Bronchus fibroblast of lung (primary cell): Measurements from ENCODE around the gene MPC1. TPM values are rescaled to one million over a fixed set of nuclear protein-coding genes. Genes with fewer than 3 reads are reported as not detected.

Source experiments
- total RNA-seq: library from RNA; depleted of rRNA; stranded (reverse); fragments of >200 nt; gene quantifications from 2 replicates; pipeline ENCODE4 v1.2.3, GENCODE V29; 2015

MPC1 gene
- 32.9 and 40.5 TPM in 2 replicates for total RNA-seq

DNA sequence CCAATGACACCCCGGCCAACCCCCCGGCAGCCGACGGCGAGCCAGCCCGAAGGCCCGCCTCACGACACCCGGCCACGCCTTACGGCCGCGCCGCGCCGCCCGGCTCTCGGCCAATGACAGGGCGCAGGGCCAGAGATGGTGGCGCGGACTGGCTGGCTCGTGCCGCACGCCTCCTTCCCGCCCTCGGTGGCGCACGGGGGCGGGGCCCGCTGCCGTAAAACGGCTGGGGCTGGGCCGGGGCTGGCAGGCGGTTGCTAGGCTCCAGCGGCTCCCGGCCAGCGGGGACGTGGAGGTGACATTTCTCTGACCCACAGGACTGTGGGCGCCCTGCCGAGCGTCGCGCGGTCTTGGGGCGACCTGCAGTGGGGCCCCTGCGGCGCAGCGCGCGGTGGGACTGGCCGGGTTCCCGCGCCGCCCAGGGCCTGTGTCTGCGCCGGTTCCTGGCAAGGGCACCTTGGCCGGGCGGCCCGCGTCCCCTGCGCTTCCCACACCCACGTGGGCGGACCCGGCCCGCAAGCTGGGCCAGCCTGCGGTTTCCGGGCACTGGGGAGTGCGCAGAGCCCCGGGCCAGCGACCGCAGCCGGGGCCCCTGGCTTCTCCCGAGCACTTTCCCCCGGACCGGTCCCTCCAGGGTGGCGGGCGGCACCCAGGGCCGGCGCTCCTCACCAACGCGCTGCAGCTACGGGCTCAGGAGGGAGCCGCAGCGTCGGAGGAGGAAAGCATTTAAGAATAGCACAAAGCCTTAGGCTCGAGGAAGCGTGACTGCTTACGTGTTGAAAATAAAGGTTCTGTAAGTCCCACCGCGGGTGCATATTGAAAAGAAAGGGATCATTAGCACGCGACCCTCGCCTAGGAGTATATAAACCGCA is at the start of gene MPC1:
TSS of gene MPC1 (minus strand) at position 8 of the 869 bp plus-strand sequence. CDS start 64 bp downstream, outside the sequence.

GRCh38 chr6:166342349-166343149 is 40.2 kb downstream of the MPC1 start, which contains the start of gene SFT2D1:
SFT2D1 (minus strand) TSS chr6:166342545; CDS start chr6:166342481, 64 bp downstream.

Other genes starting within 250 kb of the MPC1 start
- not detected in 2 replicates for gene TBXT, start 215.1 kb downstream of the MPC1 start, total RNA-seq
- not detected in 2 replicates for gene PRR18, start 74.5 kb downstream of the MPC1 start, total RNA-seq
- gene SFT2D1, start 40.4 kb downstream of the MPC1 start, total RNA-seq = 56.9 and 63.0 TPM in 2 replicates
- gene RAMACL, start 203.7 kb upstream of the MPC1 start, total RNA-seq = under 0.01 TPM in 2 replicates
- gene RPS6KA2, start 244.3 kb upstream of the MPC1 start, total RNA-seq = 44.2 and 49.3 TPM in 2 replicates